Fibroblast of pulmonary artery (primary cell): ENCODE results near the gene CAP1.
"Not testable (repeated sequence)": the region's sequence is repeated elsewhere in the genome, so short reads cannot be mapped to it uniquely, and the experiment has no call there.

Experiments
- DNase-seq: peaks from one replicate; pipeline ENCODE4 v3.0.0-alpha.2; 2010; ENCODE audit warnings: low read depth
- H3K4me3 ChIP-seq: replicated peaks from 2 replicates; pipeline ENCODE4 v1.5.1; 2011; ENCODE audit warnings: low read depth, mild to moderate bottlenecking, control low read depth, low read length, moderate library complexity
- CTCF ChIP-seq: IDR thresholded peaks from 2 replicates; pipeline ENCODE4 v1.5.1; 2011; ENCODE audit warnings: mild to moderate bottlenecking, control low read depth, low read length, inconsistent platforms; ENCODE audit errors: missing control alignments

Gene CAP1

DNA sequence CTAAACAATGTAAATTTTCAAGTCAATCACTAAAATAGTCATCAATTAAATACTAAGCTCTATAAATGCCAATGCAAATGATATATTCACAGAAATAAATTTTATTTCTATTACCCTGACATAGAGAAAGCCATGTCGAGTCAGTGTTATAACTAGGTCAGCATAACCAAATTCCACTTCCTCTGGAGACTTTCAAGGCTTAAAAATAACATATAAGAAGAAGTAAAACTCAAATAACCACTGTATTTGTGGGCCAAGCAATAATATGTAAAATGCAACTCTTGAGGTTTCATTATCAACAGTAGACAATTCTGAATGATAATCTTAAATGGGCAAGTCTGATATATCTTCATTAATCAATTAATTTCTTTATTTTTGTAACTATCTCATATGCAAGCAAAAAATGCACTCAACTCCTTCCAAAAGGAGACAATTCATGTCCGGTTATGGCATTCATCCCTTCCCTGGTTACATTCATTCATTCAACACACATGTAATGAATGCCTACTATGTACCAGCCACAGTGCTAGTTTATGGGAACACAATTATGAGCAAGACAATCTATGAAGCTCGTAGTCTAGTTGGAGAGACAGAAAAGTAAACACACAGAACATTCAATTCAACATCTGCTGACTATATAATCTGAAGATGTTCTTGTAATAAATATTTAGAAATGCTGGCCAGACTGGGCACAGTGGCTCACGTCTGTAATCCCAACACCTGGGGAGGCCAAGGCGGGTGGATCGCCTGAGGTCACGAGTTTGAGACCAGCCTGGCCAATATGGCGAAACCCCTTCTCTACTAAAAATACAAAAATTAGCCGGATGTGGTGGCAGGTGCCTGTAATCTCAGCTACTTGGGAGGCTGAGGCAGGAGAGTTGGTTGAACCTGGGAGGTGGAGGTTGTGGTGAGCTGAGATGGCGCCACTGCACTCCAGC is 37.1 kb upstream of the CAP1 start:
- TF ChIP-seq CTCF: no peak
- no peak for DNase-seq
- no peak overlapping the region for H3K4me3 ChIP-seq

DNA sequence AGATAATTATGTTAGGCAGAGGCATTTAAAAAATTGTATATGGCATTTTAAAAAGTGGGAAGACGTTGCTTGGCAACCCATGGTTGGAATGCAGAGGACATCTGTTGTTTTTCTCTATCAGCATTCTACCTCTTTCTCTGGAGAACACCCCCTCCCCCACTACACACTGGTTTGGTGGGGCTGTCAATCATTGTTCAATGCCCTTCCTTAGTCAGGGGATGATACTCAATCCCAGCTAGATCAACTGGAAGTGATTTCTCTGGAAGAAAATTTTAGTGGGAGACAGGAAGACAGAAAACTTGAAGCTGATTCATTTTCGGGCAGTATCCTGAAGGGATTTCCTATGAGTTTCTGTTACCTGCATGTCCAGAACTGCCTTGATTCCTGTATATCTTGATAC is 35.7 kb upstream of the CAP1 start:
- TF ChIP-seq CTCF: no peak
- no peak overlapping the region for H3K4me3 ChIP-seq
- no peak for DNase-seq

DNA sequence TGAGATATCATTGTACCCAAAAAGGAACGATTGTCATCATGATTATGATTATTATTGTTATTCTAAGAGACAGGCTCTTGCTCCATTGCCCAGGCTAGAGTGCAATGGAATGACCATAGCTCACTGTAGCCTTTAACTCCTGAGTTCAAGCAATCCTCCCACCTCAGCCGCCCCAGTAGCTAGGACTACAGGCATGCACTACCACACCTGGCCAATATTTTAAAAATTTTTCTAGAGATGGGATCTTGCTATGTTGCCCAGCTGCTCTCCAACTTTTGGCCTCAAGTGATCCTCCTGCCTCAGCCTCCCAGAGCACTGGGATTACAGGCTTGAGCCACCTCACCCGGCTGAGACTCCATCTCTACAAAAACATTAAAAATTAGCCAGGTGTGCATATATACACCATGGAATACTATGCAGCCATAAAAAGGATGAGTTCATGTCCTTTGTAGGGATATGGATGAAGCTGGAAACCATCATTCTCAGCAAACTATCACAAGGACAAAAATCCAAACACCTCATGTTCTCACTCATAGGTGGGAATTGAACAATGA is 33.0 kb upstream of the CAP1 start:
- not testable (repeated sequence) for H3K4me3 ChIP-seq, DNase-seq

- H3K4me3 ChIP-seq: no peak overlapping the region
- no peak for DNase-seq
- no peak for TF ChIP-seq CTCF
Observed at GRCh38 chr1:40011198-40011597, 29.3 kb upstream of the CAP1 start.

DNA sequence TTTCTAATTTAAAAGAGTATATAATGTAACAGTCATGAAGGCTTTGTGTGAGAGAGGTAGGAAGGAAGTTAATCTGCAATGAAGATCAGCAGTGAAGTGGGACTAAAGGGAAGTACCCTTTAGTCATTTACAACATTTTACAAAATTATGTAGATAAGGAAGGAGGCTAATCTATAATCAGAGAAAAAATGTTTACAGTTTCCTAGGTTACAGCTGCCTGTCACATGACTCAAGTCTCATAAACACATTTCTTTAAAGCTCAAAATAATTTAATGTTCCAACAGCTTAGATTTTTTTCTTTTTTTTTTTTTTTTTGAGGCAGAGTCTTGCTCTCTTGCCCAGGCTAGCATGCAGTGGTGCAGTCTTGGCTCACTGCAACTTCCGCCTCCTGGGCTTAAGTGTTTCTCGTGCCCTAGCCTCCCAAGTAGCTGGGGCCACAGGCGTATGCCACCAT is 26.2 kb upstream of the CAP1 start:
- no peak for DNase-seq
- H3K4me3 ChIP-seq: no peak overlapping the region
- no peak for TF ChIP-seq CTCF

DNA sequence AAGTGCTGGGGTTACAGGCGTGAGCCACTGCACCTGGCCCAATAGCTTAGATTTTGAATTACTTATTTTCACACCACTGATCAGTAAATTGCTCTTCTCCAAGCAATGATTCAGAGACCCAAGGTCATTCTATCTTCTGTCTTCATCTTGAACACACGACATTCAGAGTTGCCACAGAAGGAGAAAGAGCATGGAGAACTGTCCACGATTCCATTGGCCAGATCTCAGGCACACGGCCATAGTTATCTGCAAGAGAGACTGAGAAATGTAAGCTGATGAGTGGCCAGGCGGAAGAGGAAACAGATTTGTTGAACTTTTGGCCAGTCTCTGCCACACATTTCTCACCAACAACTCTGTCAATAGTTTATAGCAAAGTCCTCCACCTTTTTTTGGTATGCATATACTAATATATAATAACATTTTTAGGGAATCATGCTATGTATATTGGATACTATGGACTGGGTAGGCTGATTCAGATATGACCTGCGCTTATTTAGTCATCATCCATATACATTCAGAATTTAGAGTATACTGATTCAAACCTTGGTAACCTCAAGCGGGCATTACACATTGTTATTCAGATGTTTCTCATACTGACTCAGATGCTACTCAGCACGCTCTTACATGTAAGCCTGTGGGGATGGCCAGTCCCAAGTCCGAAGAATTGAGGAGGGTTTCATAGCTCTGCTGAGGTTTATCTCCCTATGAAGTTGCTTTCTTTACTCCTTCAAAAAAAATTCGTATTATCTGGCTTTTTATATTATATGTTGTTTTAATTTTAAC is 25.5 kb upstream of the CAP1 start:
- TF ChIP-seq CTCF: no peak
- peak; percentile 81 for DNase-seq
- no peak overlapping the region for H3K4me3 ChIP-seq

- TF ChIP-seq CTCF: no peak
- DNase-seq: no peak
- H3K4me3 ChIP-seq: no peak overlapping the region
Observed at GRCh38 chr1:40017951-40018575, 22.5 kb upstream of the CAP1 start.
